HepG2 (cell line): ENCODE measurements around the gene TBX5.

Experiments used
- ASH2L ChIP-seq: fragments of 300-600, 200-600 bp; sonication (generic); IDR thresholded peaks from 2 replicates; pipeline ENCODE4 v1.7.0; 2017; ENCODE audit warnings: low read depth, mild to moderate bottlenecking, moderate library complexity, mixed read lengths, low read length; ENCODE audit not compliant: insufficient read length
- CTCF ChIP-seq: sonication (generic); formaldehyde crosslinking; IDR thresholded peaks from 2 replicates; pipeline ENCODE4 v1.5.0; 2020; ENCODE audit warnings: mild to moderate bottlenecking, missing genetic modification reagents, moderate library complexity
- FOXP1 ChIP-seq, 2 experiments: fragments of 450-650 bp in 1 of 2; IDR thresholded peaks; 2 replicates each; pipeline ENCODE4 v1.6.1; 2017 to 2018; ENCODE audit warnings: antibody characterized with exemption in 1 of 2
- HMGXB4 ChIP-seq, 2 experiments: sonication (generic) in 1 of 2; formaldehyde crosslinking in 1 of 2; IDR thresholded peaks; 2 replicates each; pipeline versions ENCODE4 v1.4.0 to v1.6.1; 2018 to 2020; ENCODE audit warnings: missing genetic modification reagents in 2 of 2, borderline replicate concordance in 1 of 2, low read depth in 1 of 2, mild to moderate bottlenecking in 1 of 2, missing biosample characterization in 1 of 2
- SAFB2 ChIP-seq: sonication (generic); formaldehyde crosslinking; IDR thresholded peaks from 2 replicates; pipeline ENCODE4 v1.5.1; 2020; ENCODE audit warnings: missing genetic modification reagents, low read depth, mild to moderate bottlenecking, borderline replicate concordance
- SMARCE1 ChIP-seq: fragments of 450-650 bp; IDR thresholded peaks from 2 replicates; pipeline ENCODE4 v1.6.1; 2017; ENCODE audit warnings: borderline replicate concordance
- STAT5B ChIP-seq: sonication (generic); formaldehyde crosslinking; IDR thresholded peaks from 2 replicates; pipeline ENCODE4 v1.4.0; 2020; ENCODE audit warnings: missing genetic modification reagents
- TAF1 ChIP-seq: sonication (generic); formaldehyde crosslinking; IDR thresholded peaks from 2 replicates; pipeline ENCODE4 v1.4.0; 2020; ENCODE audit warnings: missing genetic modification reagents
- THAP8 ChIP-seq: sonication (generic); formaldehyde crosslinking; IDR thresholded peaks from 2 replicates; pipeline ENCODE4 v1.5.1; 2020; ENCODE audit warnings: missing genetic modification reagents, mild to moderate bottlenecking, borderline replicate concordance
- ZNF629 ChIP-seq: sonication (generic); formaldehyde crosslinking; conservative IDR thresholded peaks from 2 replicates; pipeline ENCODE4 v1.5.0; 2020; ENCODE audit warnings: missing genetic modification reagents
- ZNF670 ChIP-seq: sonication (generic); formaldehyde crosslinking; IDR thresholded peaks from 2 replicates; pipeline ENCODE4 v1.8.0; 2022; ENCODE audit warnings: mild to moderate bottlenecking, missing genetic modification reagents, borderline replicate concordance
- ZNF724P ChIP-seq: sonication (generic); formaldehyde crosslinking; IDR thresholded peaks from 2 replicates; pipeline ENCODE4 v1.8.0; 2022; ENCODE audit warnings: missing genetic modification reagents, borderline replicate concordance
- TF ChIP-seq, protein P1 (sequence below), 2 experiments: sonication (generic) in 1 of 2; formaldehyde crosslinking in 1 of 2; IDR thresholded peaks; 2 replicates each; pipeline versions ENCODE4 v1.5.1 to v1.6.1; 2011 to 2020; ENCODE audit warnings: borderline replicate concordance in 1 of 2, low read depth in 1 of 2, low read length in 1 of 2, mild to moderate bottlenecking in 1 of 2, missing genetic modification reagents in 1 of 2, moderate library complexity in 1 of 2
- TF ChIP-seq, protein P2 (sequence below): IDR thresholded peaks from 2 replicates; pipeline ENCODE4 v1.6.1; 2016; ENCODE audit warnings: missing compliant biosample characterization, missing genetic modification reagents, borderline replicate concordance

- TF ChIP-seq HMGXB4 (CRISPR knock-in tag; IDR thresholded peaks at IDR 0.05; ENCODE audit: borderline replicate concordance in 1 of 2, low read depth in 1 of 2) (no peak), ZNF724P (no peak), SAFB2 (CRISPR knock-in tag) (no peak), ZNF629 (CRISPR knock-in tag) (no peak), CTCF (CRISPR knock-in tag) (no peak), ZNF670 (CRISPR knock-in tag) (no peak), ASH2L (no peak), TAF1 (CRISPR knock-in tag) (no peak), STAT5B (CRISPR knock-in tag) (no peak), FOXP1 (IDR thresholded peaks at IDR 0.05) (no peak), FOXP1 (CRISPR knock-in tag; IDR thresholded peaks at IDR 0.05) (no peak), THAP8 (CRISPR knock-in tag) (no peak), SMARCE1 (no peak)
- TF ChIP-seq, protein P1, sequence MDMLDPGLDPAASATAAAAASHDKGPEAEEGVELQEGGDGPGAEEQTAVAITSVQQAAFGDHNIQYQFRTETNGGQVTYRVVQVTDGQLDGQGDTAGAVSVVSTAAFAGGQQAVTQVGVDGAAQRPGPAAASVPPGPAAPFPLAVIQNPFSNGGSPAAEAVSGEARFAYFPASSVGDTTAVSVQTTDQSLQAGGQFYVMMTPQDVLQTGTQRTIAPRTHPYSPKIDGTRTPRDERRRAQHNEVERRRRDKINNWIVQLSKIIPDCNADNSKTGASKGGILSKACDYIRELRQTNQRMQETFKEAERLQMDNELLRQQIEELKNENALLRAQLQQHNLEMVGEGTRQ (IDR thresholded peaks at IDR 0.05; ENCODE audit: low read depth, low read length) = no peak
- TF ChIP-seq, protein P1 (CRISPR knock-in tag; IDR thresholded peaks at IDR 0.05; ENCODE audit: borderline replicate concordance) = no peak
- TF ChIP-seq, protein P2, sequence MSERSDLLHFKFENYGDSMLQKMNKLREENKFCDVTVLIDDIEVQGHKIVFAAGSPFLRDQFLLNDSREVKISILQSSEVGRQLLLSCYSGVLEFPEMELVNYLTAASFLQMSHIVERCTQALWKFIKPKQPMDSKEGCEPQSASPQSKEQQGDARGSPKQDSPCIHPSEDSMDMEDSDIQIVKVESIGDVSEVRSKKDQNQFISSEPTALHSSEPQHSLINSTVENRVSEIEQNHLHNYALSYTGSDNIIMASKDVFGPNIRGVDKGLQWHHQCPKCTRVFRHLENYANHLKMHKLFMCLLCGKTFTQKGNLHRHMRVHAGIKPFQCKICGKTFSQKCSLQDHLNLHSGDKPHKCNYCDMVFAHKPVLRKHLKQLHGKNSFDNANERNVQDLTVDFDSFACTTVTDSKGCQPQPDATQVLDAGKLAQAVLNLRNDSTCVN (CRISPR knock-in tag) = no peak
Measured at GRCh38 chr12:114397978-114398881, 7.7 kb downstream of the TBX5 start.
